ENCODE data around the gene MSANTD1. TPM values are rescaled to one million over a fixed set of nuclear protein-coding genes. Genes with fewer than 3 reads are reported as not detected.
A peak's percentile ranks its signal among the peaks of the same experiment; 100 is the strongest.

The MSANTD1 gene
- total and polyA plus RNA-seq, 2 donors (not counting 3 experiments of a cell fraction or from before 2014, with no cell fraction given), result 0.14 to 1.2 TPM

DNA sequence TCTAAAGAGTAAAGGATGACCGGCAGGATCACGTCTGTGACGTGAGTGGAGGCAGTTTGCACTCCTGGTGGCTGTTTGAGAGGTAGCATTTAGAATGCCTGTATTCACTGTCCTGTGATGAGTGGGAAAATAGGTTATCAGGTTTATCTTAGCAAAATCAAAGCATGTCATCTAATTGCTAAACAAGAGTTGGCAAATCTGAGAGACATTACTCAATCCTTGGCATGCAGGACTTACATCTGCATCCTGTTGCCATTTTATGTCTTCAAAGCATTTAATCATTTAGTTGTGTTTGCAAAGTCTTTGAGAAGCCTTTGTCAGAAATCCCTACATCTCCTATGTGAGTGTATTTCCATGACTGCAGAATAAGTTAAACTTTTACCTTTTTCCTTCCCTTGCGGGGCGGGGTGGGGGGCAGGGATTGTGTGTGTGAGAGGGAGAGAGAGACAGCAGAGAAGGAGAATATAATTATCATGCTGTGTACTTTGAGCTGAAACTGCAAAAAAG lies 41.4 kb upstream of the MSANTD1 start:
- Histone ChIP-seq H3K27ac (ENCODE audit: insufficient read depth, low read depth, low read length) (no peak overlapping the region), H4K20me1 (replicated peaks; ENCODE audit: control insufficient read depth, extremely low read depth, insufficient read depth, low read length) (no peaks in the 10 kb centered on the region), H3K27me3 (ENCODE audit: control insufficient read depth in 2 of 2, insufficient read depth in 2 of 2, low read length in 2 of 2) (no peaks in the 10 kb centered on the region), H3K4me1 (ENCODE audit: control insufficient read depth, extremely low read depth, insufficient read depth, low read length) (peaks cover 2% of the 10 kb centered on the region), H3K9me1 (replicated peaks; ENCODE audit: control insufficient read depth, extremely low read depth, insufficient read depth, low read length) (no peaks in the 10 kb centered on the region), H3K9ac (replicated peaks; ENCODE audit: extremely low read depth, insufficient read depth, low read length) (no peak overlapping the region), H3K4me3 (replicated peaks in 1 of 3; ENCODE audit: insufficient read depth in 1 of 3, low read depth in 1 of 3, low read length in 3 of 3) (no peak overlapping the region), H3K36me3 (ENCODE audit: control insufficient read depth in 2 of 2, extremely low read depth in 1 of 2, insufficient read depth in 2 of 2, low read length in 2 of 2) (peaks cover 12 to 17% of the 10 kb centered on the region in 2 experiments), H3K4me2 (ENCODE audit: insufficient read depth, low read length) (no peak overlapping the region), H3K79me2 (ENCODE audit: control insufficient read depth, insufficient read depth, low read length) (no peaks in the 10 kb centered on the region), H3K9me3 (replicated peaks; ENCODE audit: control insufficient read depth, insufficient read depth, low read length) (no peaks in the 10 kb centered on the region), H2AFZ (ENCODE audit: low read depth, low read length) (no peak overlapping the region)
- TF ChIP-seq FOS (IDR thresholded peaks at IDR 0.05; ENCODE audit: borderline replicate concordance, insufficient read depth, low read length), result no peak
- TF ChIP-seq, protein P1, sequence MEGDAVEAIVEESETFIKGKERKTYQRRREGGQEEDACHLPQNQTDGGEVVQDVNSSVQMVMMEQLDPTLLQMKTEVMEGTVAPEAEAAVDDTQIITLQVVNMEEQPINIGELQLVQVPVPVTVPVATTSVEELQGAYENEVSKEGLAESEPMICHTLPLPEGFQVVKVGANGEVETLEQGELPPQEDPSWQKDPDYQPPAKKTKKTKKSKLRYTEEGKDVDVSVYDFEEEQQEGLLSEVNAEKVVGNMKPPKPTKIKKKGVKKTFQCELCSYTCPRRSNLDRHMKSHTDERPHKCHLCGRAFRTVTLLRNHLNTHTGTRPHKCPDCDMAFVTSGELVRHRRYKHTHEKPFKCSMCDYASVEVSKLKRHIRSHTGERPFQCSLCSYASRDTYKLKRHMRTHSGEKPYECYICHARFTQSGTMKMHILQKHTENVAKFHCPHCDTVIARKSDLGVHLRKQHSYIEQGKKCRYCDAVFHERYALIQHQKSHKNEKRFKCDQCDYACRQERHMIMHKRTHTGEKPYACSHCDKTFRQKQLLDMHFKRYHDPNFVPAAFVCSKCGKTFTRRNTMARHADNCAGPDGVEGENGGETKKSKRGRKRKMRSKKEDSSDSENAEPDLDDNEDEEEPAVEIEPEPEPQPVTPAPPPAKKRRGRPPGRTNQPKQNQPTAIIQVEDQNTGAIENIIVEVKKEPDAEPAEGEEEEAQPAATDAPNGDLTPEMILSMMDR (IDR thresholded peaks at IDR 0.05; ENCODE audit: extremely low read depth in 1 of 2, insufficient read depth in 1 of 2, low read depth in 1 of 2, low read length in 2 of 2), result peak in 1 of 2 donors; percentile 6
- POLR2A ChIA-PET, result no interaction called here
- intact Hi-C loops (cut with micrococcal nuclease) (no loop called here), dilution Hi-C loops (cut with MboI; ENCODE audit: extremely low pct_ligation_motif_present, low sequenced_read_pairs) (no loop called here)
- CTCF ChIA-PET, result no interaction called here
- FAIRE-seq (no peak), DNase-seq (ENCODE audit: low read depth, low spot score) (peak; percentile 88)
- BruUV-seq (replicated peaks), result no TSS peak

- peaks cover 12 to 28% of the 10 kb centered on the region in 2 experiments for H3K36me3 ChIP-seq (ENCODE audit: control insufficient read depth in 2 of 2, extremely low read depth in 1 of 2, insufficient read depth in 2 of 2, low read length in 2 of 2)
- FAIRE-seq (no peak), DNase-seq (ENCODE audit: low read depth, low spot score) (no peak)
- dilution Hi-C loops (cut with MboI; ENCODE audit: extremely low pct_ligation_motif_present, low sequenced_read_pairs), result no loop called here
- CTCF ChIA-PET, result no interaction called here
- H3K27me3 ChIP-seq (ENCODE audit: control insufficient read depth in 2 of 2, insufficient read depth in 2 of 2, low read length in 2 of 2), result no peaks in the 10 kb centered on the region
- no peaks in the 10 kb centered on the region for H4K20me1 ChIP-seq (replicated peaks; ENCODE audit: control insufficient read depth, extremely low read depth, insufficient read depth, low read length)
- no TSS peak for BruUV-seq (replicated peaks)
- H3K9ac ChIP-seq (replicated peaks; ENCODE audit: extremely low read depth, insufficient read depth, low read length), result no peak overlapping the region
- H3K79me2 ChIP-seq (ENCODE audit: control insufficient read depth, insufficient read depth, low read length), result no peaks in the 10 kb centered on the region
- intact Hi-C loops (cut with micrococcal nuclease), result no loop called here
- no peak overlapping the region for H3K4me3 ChIP-seq (replicated peaks in 1 of 3; ENCODE audit: insufficient read depth in 1 of 3, low read depth in 1 of 3, low read length in 3 of 3)
- H3K4me2 ChIP-seq (ENCODE audit: insufficient read depth, low read length), result no peak overlapping the region
- H3K9me1 ChIP-seq (replicated peaks; ENCODE audit: control insufficient read depth, extremely low read depth, insufficient read depth, low read length), result no peaks in the 10 kb centered on the region
- TF ChIP-seq, protein P1 (IDR thresholded peaks at IDR 0.05; ENCODE audit: extremely low read depth in 1 of 2, insufficient read depth in 1 of 2, low read depth in 1 of 2, low read length in 2 of 2), result no peak
- TF ChIP-seq MAX (IDR thresholded peaks at IDR 0.05; ENCODE audit: insufficient read depth, insufficient read length), result no peak
- no peak overlapping the region for H3K27ac ChIP-seq (ENCODE audit: insufficient read depth, low read depth, low read length)
- POLR2A ChIA-PET, result no interaction called here
- H2AFZ ChIP-seq (ENCODE audit: low read depth, low read length), result no peak overlapping the region
- H3K4me1 ChIP-seq (ENCODE audit: control insufficient read depth, extremely low read depth, insufficient read depth, low read length), result peaks cover 2% of the 10 kb centered on the region
- no peaks in the 10 kb centered on the region for H3K9me3 ChIP-seq (replicated peaks; ENCODE audit: control insufficient read depth, insufficient read depth, low read length)
These were observed 40.1 kb upstream of the MSANTD1 start for GRCh38 chr4:3208826-3209225.
